GM20000 (cell line): ENCODE measurements around the gene SDK2.
"Not testable (repeated sequence)": the region's sequence is repeated elsewhere in the genome, so short reads cannot be mapped to it uniquely, and the experiment has no call there.

Experiments used
- DNase-seq: peaks from one replicate; pipeline ENCODE4 v3.0.0; 2012; ENCODE audit warnings: low spot score
- CTCF ChIP-seq: IDR thresholded peaks from 2 replicates; pipeline ENCODE4 v1.5.1; 2012; ENCODE audit warnings: mild to moderate bottlenecking, control low read depth; ENCODE audit errors: extremely low read depth, missing control alignments

Gene SDK2

GRCh38 chr17:73336408-73337329 lies 307.6 kb downstream of the SDK2 start:
- no peak for DNase-seq
- no peak for TF ChIP-seq CTCF

- TF ChIP-seq CTCF = no peak
- no peak for DNase-seq
Observed at GRCh38 chr17:73335591-73336407, 308.4 kb downstream of the SDK2 start.

GRCh38 chr17:73334771-73335513 lies 309.3 kb downstream of the SDK2 start:
- TF ChIP-seq CTCF = no peak
- DNase-seq = no peak

GRCh38 chr17:73333445-73333844 lies 310.8 kb downstream of the SDK2 start:
- DNase-seq = not testable (repeated sequence)

GRCh38 chr17:73331060-73331459 lies 313.2 kb downstream of the SDK2 start:
- DNase-seq = no peak
- TF ChIP-seq CTCF = no peak

- no peak for DNase-seq
- no peak for TF ChIP-seq CTCF
Observed at GRCh38 chr17:73327676-73328075, 316.6 kb downstream of the SDK2 start.

GRCh38 chr17:73325527-73325842 lies 318.8 kb downstream of the SDK2 start:
- no peak for DNase-seq
- no peak for TF ChIP-seq CTCF
